ELR (cell line): ENCODE results near the gene MAPK4.
A peak's percentile ranks its signal among the peaks of the same experiment; 100 is the strongest.

Experiments
- DNase-seq: peaks from one replicate; pipeline ENCODE4 v3.0.0-alpha.2; 2015; ENCODE audit warnings: low read depth

The MAPK4 gene

GRCh38 chr18:50721451-50722120 is 161.7 kb downstream of the MAPK4 start:
- DNase-seq = no peak

DNA sequence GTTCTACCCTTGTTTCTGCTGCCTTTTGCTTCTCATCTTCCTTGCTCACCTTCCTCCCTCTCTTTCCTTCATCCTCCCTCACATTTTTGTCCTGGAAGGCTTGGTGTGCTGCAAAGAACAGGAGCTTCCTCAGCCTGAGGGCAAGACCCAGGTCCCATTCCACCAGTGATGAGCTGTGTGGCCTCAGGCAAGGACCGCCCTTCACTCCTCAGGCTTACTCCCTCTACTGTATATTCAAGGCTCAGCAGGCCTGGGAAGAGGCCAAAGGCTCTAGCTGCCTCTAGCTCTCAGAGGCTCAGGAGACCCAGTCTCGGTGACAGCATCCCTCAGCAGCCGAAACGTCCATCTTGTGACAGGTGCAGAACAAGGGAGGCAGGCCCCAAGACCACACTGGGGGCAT is 162.4 kb downstream of the MAPK4 start:
- DNase-seq = peak; percentile 19

- no peak for DNase-seq
Observed at GRCh38 chr18:50724751-50725151, 164.9 kb downstream of the MAPK4 start.

- DNase-seq = no peak
Observed at GRCh38 chr18:50726960-50727589, 167.2 kb downstream of the MAPK4 start.

- DNase-seq = no peak
Observed at GRCh38 chr18:50727721-50728471, 168.0 kb downstream of the MAPK4 start.

DNA sequence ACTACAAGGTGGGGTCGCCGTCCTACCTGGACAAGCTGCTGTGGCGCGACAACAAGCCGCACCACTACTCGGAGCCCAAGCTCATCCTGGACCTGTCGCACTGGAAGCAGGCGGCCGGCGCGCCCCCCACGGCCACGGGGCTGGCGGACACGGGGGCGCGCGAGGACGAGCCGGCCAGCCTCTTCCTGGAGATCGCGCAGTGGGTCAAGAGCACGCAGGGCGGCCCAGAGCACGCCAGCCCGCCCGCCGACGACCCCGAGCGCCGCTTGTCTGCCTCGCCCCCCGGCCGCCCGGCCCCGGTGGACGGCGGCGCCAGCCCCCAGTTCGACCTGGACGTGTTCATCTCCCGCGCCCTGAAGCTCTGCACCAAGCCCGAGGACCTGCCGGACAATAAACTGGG is 169.5 kb downstream of the MAPK4 start:
- no peak for DNase-seq

DNA sequence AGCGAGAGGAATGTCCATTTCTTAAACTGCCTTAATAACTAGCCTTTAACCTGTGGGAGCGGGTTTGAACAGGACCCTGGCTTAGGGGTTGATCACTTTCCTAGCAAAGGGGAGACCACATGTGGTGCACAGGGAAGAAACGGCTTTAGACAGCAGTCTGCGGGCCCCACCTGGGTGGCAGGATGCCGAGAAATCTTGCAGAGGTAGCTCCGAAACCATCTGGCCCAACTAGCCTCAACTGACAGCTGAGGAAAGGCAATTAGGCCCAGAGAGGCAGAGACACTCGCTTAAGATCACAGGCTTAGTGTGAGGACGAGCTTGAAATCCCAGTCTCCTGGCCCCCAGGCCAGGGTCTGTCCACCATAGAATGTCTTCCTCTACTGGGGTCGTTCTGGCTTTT is 170.1 kb downstream of the MAPK4 start:
- DNase-seq = no peak

GRCh38 chr18:50734342-50734741 is 174.5 kb downstream of the MAPK4 start:
- no peak for DNase-seq

GRCh38 chr18:50734886-50735285 is 175.0 kb downstream of the MAPK4 start:
- DNase-seq = no peak

DNA sequence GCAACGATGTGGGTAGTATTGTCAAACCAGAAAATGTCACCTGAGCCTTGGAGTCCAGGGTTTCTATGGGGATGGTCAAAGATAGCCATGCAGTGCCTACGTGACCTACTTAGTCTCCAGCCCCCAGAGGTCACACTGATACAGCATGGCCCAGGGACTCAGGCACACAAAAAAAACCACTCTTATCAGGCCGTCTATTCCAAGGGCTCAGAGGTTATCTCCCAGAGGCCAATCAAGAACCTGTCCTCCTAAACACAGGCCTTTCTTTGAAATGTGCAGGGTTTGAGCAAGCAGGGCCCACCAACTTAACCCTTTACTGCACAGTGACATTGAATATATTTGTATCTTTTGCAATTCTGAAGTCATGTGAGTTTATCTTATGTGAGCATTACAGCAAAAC is 177.2 kb downstream of the MAPK4 start:
- no peak for DNase-seq

DNA sequence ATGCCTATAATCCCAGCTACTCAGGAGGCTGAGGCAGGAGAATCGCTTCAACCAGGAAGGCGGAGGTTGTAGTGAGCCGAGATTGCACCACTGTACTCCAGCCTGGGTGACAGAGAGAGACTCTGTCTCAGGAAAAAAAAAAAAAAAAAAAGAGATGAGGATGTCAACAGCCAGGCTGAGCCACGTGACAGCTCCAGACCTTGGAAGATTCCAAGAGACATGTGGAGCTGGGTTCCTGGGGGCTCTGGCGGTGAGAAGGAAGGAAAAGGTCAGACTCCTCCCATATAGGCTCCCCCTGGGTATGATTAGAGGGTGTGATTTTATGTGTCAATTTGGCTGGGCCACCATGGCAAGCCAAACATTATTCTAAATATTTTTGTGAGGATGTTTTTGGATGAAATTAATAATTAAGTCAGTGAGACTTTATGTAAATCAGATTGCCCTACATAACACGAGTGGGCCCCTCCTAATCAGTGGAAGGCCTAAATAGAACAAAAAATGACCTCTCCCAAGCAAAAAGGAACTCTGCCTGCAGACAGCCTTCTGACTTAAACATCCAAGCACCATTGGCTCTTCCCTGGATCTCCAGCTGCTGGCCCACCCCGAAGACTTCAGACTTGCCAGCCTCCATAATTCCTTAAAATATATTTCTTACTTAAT is 178.3 kb downstream of the MAPK4 start:
- no peak for DNase-seq

DNA sequence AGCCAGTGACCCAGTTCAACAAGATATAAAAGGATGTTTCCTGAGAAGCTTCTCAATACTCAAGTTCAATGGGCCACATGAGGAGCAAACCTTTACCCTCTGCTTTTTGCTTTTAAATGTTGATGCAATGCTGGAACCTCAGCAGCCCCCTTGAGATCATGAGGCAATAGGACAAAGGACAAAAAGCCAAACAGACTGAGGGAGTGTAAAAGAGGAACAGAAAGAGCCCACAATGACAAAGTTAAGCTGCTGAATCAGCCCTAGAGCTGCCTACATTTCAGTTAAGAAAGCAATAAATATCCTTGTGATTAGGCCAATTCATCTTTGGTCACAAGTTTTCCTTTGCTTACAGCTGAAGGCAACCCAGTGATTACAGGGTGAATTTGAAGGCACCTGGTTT is 183.1 kb downstream of the MAPK4 start:
- DNase-seq = no peak

DNA sequence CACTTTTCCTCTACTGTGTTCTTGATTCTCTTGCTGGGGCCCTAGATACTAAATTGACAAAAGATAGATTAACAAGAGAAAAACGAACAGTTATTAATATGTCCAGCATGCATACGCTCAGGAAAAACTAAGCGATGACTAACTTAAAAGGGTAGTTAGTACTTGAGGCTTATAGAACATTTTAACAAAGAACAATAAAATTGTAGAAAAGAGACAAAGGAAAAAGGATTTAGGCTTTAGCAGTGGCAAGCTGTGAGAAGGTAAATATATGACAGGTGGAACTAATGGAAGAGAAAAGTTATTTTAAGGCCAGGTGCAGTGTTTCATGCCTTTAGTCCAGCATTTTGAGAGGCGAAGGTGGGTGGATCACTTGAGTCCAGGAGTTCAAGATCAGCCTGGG is 184.4 kb downstream of the MAPK4 start:
- DNase-seq = no peak

GRCh38 chr18:50745945-50746344 is 186.1 kb downstream of the MAPK4 start:
- DNase-seq = no peak

- no peak for DNase-seq
Observed at GRCh38 chr18:50747849-50748242, 188.0 kb downstream of the MAPK4 start.

DNA sequence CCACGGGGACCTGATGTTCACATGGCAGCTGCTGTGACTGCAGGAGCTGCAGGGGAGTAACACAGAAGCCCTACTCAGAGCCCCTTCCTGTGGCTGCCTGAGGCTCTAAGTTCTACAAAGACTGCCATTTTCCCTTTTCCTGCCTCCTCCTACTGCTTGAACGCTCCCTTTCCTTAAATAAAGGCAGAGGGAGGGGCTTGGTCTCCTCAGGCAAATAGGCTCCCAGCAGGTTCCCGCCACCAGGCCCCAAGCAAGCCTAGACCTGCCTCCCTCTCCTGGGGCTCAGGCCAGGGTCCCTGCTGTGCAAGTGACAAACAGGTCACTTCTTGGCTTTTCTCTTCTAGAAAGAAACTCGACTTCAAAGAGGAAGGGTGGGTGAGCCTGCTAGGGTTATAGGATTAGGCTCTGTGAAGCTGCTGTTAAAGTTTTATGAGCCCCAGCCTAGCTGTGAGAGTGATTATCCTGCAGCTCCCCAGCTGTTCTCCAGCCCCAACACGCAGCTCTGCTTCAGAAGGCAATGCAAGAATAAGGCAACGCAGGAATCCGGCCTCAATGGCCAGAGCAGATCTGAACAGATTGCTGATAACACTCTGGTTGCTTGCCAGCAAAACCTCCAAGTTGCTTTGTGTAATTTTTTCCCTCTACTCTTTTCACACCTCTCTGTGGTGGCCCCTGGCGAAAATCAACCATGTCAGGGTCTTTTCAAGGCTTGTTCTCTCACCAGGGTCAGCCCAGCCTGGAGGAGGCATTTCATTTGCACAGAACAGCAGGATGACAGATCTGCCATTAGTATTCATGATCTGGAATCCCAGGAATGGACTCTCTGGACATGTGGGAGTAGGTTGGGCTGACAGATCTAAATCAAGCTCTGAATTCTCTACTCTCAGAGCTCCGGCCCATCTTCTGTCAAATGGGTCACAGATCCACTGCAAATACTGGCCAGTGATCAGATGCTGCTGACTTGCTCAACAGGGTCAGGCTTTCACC is 188.6 kb downstream of the MAPK4 start:
- DNase-seq = no peak

GRCh38 chr18:50749421-50749820 is 189.5 kb downstream of the MAPK4 start:
- DNase-seq = no peak

DNA sequence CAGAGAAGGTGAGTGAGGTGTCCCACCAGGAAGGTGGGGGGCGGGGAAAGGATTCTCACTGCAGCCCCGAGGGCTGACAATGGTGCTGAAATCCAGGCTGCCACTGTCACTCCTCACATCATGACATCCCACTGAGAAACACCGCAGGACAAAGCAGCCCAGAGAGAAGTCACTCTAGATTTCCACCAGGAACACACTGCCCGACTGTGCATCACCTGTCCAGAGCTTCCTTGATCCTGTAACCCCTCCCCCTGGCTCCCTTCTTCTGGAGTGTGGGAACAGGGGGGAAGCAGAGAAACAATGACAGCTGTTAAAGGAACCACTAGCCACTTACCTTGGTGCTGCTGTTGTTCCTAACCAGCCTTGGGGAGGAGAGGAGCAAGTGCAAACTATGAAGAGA is 190.1 kb downstream of the MAPK4 start:
- DNase-seq = no peak

GRCh38 chr18:50750546-50750945 is 190.7 kb downstream of the MAPK4 start:
- DNase-seq = no peak

DNA sequence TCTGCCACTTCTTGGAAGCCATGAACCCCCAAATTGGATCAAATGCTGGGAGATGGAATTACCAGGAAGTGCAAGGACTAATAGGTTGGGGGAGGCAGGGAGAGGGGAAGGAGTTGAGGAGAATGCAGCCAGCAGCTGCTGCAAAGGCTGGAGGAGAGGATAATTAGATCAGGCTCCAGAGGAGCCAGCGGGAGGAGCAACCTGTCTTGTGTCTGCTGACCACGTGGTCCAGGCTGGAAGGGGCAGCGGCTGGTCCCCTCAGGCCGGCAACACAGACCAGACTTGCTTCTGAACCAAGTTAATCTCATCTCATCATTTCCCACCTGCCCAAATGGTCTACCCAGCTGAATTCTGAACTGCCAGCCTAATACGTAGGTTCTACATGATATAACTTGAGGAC is 191.6 kb downstream of the MAPK4 start:
- no peak for DNase-seq

DNA sequence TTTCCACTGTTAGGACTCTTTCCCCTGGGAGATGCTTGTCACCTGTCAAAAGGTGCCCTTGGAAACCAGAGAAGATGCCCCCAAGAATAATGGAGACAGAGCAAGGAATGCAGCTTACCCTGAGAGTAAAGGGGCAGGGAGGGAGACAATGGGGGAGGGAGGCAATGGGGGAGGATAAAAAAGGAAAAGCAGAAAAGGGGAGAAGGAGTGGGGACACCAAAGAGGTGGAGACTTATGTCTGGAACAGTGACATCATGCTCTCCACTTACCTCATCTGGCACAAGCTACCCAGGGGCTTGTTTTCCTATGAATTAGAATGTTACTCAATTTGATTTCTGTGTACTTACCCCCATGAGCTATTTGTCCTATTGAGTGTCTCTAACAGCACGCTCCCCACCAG is 192.1 kb downstream of the MAPK4 start:
- DNase-seq = no peak

- DNase-seq = no peak
Observed at GRCh38 chr18:50753311-50753710, 193.4 kb downstream of the MAPK4 start.
